ENCODE results near the gene SIGLEC6.

Gene SIGLEC6

DNA sequence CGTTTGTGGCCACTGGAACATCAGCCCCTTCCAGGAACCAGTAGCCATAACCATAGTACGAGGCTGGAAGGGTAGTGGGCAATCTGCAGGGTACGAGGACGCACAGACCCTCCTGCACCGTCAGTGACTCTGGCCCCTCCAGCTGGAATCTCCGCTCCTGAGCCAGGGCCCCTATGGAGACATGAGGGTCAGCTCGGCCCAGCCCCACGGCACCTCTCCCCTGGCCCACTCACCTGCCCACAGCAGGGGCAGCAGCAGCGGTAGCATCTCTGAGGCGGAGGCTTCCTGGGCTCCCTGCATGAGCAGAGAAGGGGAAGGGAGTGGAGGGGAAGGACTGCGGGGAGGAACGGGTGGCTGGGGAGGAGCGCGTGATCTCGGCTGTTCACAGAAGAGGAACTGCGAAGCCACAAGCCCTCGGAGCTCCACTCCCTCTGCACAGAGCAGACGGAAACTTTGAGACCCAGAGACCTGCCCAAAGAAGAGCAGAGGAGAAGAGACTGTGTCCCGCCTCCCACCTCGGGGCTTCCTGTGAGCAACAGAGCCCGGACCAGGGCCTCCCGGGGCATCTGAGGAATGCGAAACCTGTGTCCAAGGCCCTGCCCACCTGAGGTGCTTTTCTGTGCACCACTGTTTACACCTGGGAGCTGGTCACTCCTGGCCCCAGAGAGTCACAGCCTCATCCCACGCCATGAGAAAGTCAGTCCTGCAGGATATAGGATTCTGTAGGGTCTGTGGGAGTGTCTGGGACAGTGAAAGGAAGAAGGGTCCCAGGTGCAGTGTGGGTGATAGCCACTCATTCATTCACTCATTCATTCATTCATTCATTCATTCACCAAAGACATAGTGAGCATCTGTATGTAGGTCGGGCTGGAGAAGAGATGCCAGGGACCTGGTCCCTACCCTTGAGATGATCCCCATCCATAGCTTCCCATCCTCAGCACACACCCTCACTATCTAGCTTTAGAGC lies at the start of gene SIGLEC6:
SIGLEC6 (minus strand) TSS at position 322 of the 967 bp plus-strand sequence; CDS start at position 300, 22 bp downstream.
- DNase-seq (ENCODE audit: extremely low read depth, insufficient read length), result peak; percentile 65
- TF ChIP-seq, protein P1, sequence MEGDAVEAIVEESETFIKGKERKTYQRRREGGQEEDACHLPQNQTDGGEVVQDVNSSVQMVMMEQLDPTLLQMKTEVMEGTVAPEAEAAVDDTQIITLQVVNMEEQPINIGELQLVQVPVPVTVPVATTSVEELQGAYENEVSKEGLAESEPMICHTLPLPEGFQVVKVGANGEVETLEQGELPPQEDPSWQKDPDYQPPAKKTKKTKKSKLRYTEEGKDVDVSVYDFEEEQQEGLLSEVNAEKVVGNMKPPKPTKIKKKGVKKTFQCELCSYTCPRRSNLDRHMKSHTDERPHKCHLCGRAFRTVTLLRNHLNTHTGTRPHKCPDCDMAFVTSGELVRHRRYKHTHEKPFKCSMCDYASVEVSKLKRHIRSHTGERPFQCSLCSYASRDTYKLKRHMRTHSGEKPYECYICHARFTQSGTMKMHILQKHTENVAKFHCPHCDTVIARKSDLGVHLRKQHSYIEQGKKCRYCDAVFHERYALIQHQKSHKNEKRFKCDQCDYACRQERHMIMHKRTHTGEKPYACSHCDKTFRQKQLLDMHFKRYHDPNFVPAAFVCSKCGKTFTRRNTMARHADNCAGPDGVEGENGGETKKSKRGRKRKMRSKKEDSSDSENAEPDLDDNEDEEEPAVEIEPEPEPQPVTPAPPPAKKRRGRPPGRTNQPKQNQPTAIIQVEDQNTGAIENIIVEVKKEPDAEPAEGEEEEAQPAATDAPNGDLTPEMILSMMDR (IDR thresholded peaks at IDR 0.05; ENCODE audit: insufficient read depth, low read length, poor library complexity, severe bottlenecking), result no peak
- no peaks in the 10 kb centered on the region; the same call in 1 of the 2 replicates for H3K27me3 ChIP-seq (replicated peaks; ENCODE audit: control insufficient read depth, insufficient read depth, low read length)
- H3K4me3 ChIP-seq (replicated peaks; ENCODE audit: low read depth, low read length), result no peak within 1 kb of the TSS
- no peaks in the 10 kb centered on the region for H3K36me3 ChIP-seq (ENCODE audit: control insufficient read depth, insufficient read depth, low read length)

DNA sequence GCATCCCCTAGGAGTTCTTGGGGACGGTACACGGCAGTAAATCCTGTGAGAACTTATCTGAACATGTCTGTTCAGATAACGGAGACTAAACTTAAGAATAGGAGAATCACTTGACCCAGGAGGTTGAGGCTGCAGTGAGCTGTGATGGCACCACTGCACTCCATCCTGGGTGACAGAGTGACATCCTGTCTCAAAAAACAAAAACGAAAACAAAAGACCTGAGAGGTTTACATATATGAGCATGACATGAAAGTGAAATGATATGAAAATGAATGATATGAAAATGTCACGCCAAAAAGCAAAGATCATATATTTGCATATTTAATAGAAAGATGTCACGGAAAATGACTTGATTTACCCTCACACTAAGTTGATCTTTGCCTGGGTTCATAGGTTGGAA lies 45.4 kb upstream of the SIGLEC6 start:
- H3K36me3 ChIP-seq (ENCODE audit: control insufficient read depth, insufficient read depth, low read length), result peaks cover 12% of the 10 kb centered on the region
- no peak for DNase-seq (ENCODE audit: extremely low read depth, insufficient read length)
- TF ChIP-seq, protein P1 (IDR thresholded peaks at IDR 0.05; ENCODE audit: insufficient read depth, low read length, poor library complexity, severe bottlenecking), result no peak

DNA sequence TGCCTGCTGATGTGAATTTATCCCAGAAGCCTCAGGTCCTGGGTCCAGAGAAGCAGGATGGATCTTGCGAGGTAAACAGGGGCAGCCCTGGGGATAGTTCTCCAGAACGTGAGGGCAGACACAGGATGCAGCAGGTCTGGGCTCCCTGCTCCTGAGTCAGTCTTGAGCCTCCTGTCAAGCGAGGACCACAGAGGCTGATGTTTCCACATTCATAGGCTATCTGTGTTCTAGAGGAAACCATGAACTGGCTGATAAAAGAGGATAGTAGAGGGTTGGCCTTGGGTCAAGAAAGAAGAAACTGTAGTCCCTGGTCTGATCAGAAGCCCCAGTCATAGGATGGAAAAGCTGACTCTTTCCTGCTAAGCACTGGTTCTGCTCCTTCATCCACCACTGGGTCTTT lies 41.9 kb upstream of the SIGLEC6 start:
- TF ChIP-seq, protein P1 (IDR thresholded peaks at IDR 0.05; ENCODE audit: insufficient read depth, low read length, poor library complexity, severe bottlenecking), result no peak
- H3K4me3 ChIP-seq (replicated peaks; ENCODE audit: low read depth, low read length), result no peak overlapping the region
- DNase-seq (ENCODE audit: extremely low read depth, insufficient read length), result no peak
- H3K27me3 ChIP-seq (replicated peaks; ENCODE audit: control insufficient read depth, insufficient read depth, low read length), result no peaks in the 10 kb centered on the region
- H3K36me3 ChIP-seq (ENCODE audit: control insufficient read depth, insufficient read depth, low read length), result peaks cover 6% of the 10 kb centered on the region; the same call in 1 of the 2 replicates

More for the DNA sequence above, 45.4 kb upstream of the SIGLEC6 start:
- Histone ChIP-seq H3K4me3 (replicated peaks; ENCODE audit: low read depth, low read length) (no peak overlapping the region), H3K27me3 (replicated peaks; ENCODE audit: control insufficient read depth, insufficient read depth, low read length) (no peaks in the 10 kb centered on the region)

DNA sequence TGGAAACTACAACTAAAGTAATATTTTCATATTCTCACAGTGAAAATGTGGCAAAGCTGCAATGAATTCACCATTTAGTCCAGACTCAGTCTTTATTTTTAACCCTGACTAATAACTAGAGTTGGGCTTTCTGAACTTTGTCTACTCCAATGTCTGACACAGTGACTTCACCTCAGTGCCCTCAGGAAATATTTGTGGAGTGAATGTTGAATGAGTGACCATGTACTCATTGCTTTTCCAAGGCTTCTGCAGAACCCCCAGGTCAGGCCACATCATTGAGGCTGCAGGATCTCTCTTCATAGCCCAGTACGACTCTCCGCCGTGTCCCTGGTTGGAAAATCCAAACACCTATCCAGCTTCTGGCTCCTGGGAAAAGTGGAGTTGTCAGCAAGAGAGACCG lies 41.4 kb upstream of the SIGLEC6 start:
- Histone ChIP-seq H3K4me3 (replicated peaks; ENCODE audit: low read depth, low read length) (no peak overlapping the region), H3K27me3 (replicated peaks; ENCODE audit: control insufficient read depth, insufficient read depth, low read length) (no peaks in the 10 kb centered on the region), H3K36me3 (ENCODE audit: control insufficient read depth, insufficient read depth, low read length) (peaks cover 6% of the 10 kb centered on the region; the same call in 1 of the 2 replicates)
- no peak for DNase-seq (ENCODE audit: extremely low read depth, insufficient read length)
- TF ChIP-seq, protein P1 (IDR thresholded peaks at IDR 0.05; ENCODE audit: insufficient read depth, low read length, poor library complexity, severe bottlenecking), result no peak

DNA sequence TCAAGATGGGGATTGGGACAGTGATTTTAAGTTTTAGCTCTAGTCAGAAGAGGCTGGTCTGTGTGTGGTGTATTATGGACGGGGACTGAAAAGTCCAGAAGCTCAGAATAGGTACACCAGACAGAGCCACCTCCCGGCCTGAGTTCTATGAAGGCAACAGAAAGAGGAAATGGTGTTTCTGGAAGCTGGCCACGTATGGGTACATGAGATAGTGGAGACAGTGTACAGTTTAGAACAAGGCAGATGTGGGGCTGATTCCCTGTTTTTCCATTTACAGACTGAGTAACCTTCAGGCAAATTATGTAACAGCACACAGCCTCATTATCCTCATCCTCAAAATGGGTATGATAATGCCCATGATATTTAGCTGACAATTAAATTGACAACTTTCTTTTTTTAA lies 40.9 kb upstream of the SIGLEC6 start:
- Histone ChIP-seq H3K4me3 (replicated peaks; ENCODE audit: low read depth, low read length) (peak overlapping the region; percentile 86), H3K36me3 (ENCODE audit: control insufficient read depth, insufficient read depth, low read length) (peaks cover 6% of the 10 kb centered on the region; the same call in 1 of the 2 replicates), H3K27me3 (replicated peaks; ENCODE audit: control insufficient read depth, insufficient read depth, low read length) (no peaks in the 10 kb centered on the region)
- DNase-seq (ENCODE audit: extremely low read depth, insufficient read length), result no peak
- TF ChIP-seq, protein P1 (IDR thresholded peaks at IDR 0.05; ENCODE audit: insufficient read depth, low read length, poor library complexity, severe bottlenecking), result no peak

Data from GM06990 (cell line).